Measurements from ENCODE around the gene TRIM56. TPM values are rescaled to one million over a fixed set of nuclear protein-coding genes. Genes with fewer than 3 reads are reported as not detected.

Gene TRIM56
- polyA plus RNA-seq, 1 of the 3 experiments (the other 2 are of a cell fraction), result 2.5 TPM

GRCh38 chr7:101108330-101108857 lies 23.1 kb downstream of the TRIM56 start:
- ChIA-PET CTCF (interaction anchor here (0.6 to 8.0 kb wide), 7 partner anchors 13 to 351 kb away, joined by 3 to 43 read pairs (median 4); no protein-coding TSS in a partner anchor), POLR2A (no interaction called here)
- no peak overlapping the region for H2AFZ ChIP-seq (ENCODE audit: low read depth)
- peaks cover 36% of the 10 kb centered on the region; the same call in 1 of the 2 replicates for H3K79me2 ChIP-seq (ENCODE audit: insufficient read depth)
- peaks cover 10% of the 10 kb centered on the region for H3F3A ChIP-seq (replicated peaks; ENCODE audit: insufficient read depth)
- H4K20me1 ChIP-seq (ENCODE audit: insufficient read depth), result no peaks in the 10 kb centered on the region
- peak overlapping the region in 1 of 2 experiments; percentile 47; a peak in 2 of 4 replicates for H3K27ac ChIP-seq (ENCODE audit: low read depth in 2 of 2, low read length in 1 of 2)
- no peaks in the 10 kb centered on the region for H3K9me2 ChIP-seq
- 85% methylated on average over 14 of the region's 16 CpGs for WGBS (ENCODE audit: low lambda C conversion rate)
- DNase-seq, result no peak
- no peaks in the 10 kb centered on the region for H3K36me3 ChIP-seq (replicated peaks in 1 of 2; ENCODE audit: control insufficient read depth in 1 of 2, insufficient read depth in 2 of 2, low read length in 1 of 2)
- peaks cover 6 to 26% of the 10 kb centered on the region in 2 experiments; a peak in 3 of 4 replicates for H3K4me1 ChIP-seq (ENCODE audit: control insufficient read depth in 1 of 2, insufficient read depth in 2 of 2, low read depth in 1 of 2, low read length in 1 of 2)
- no peak for TF ChIP-seq FOXM1 (IDR thresholded peaks at IDR 0.05; ENCODE audit: low read depth)
- TF ChIP-seq RAD21 (IDR thresholded peaks at IDR 0.05; ENCODE audit: low read length), result no peak
- no peak for TF ChIP-seq MAX (IDR thresholded peaks at IDR 0.05; ENCODE audit: low read depth)
- H3K4me3 ChIP-seq (ENCODE audit: low read depth in 2 of 2, low read length in 1 of 2), result no peak overlapping the region
- peak overlapping the region; percentile 19; the same call in 1 of the 2 replicates for H3K9ac ChIP-seq
- no peaks in the 10 kb centered on the region for H3K27me3 ChIP-seq (ENCODE audit: insufficient read depth)
- H3K4me2 ChIP-seq, result peak overlapping the region; percentile 24; the same call in 1 of the 2 replicates
- H3K9me3 ChIP-seq, result no peaks in the 10 kb centered on the region

GRCh38 chr7:101108961-101109360 lies 23.7 kb downstream of the TRIM56 start:
- ChIA-PET POLR2A (no interaction called here), CTCF (interaction anchor here (0.6 to 8.0 kb wide), 9 partner anchors 13 to 351 kb away, joined by 3 to 43 read pairs (median 4); partner anchors contain the start of gene SERPINE1)
- Histone ChIP-seq H3K4me1 (ENCODE audit: control insufficient read depth in 1 of 2, insufficient read depth in 2 of 2, low read depth in 1 of 2, low read length in 1 of 2) (peaks cover 6 to 25% of the 10 kb centered on the region in 2 experiments; a peak in 3 of 4 replicates), H4K20me1 (ENCODE audit: insufficient read depth) (no peaks in the 10 kb centered on the region), H3K9me2 (no peaks in the 10 kb centered on the region), H3K4me3 (ENCODE audit: low read depth in 2 of 2, low read length in 1 of 2) (no peak overlapping the region), H3K79me2 (ENCODE audit: insufficient read depth) (peaks cover 32% of the 10 kb centered on the region; the same call in 1 of the 2 replicates), H3K36me3 (replicated peaks in 1 of 2; ENCODE audit: control insufficient read depth in 1 of 2, insufficient read depth in 2 of 2, low read length in 1 of 2) (no peaks in the 10 kb centered on the region), H3F3A (replicated peaks; ENCODE audit: insufficient read depth) (peaks cover 10% of the 10 kb centered on the region), H3K9me3 (no peaks in the 10 kb centered on the region), H3K4me2 (peak overlapping the region; percentile 24; the same call in 1 of the 2 replicates), H2AFZ (ENCODE audit: low read depth) (0 out of 2 replicates have a peak overlapping the region, but pooled peaks have one; percentile 17), H3K9ac (peak overlapping the region; percentile 19; the same call in 1 of the 2 replicates), H3K27ac (ENCODE audit: low read depth in 2 of 2, low read length in 1 of 2) (peak overlapping the region in 1 of 2 experiments; percentile 47; a peak in 2 of 4 replicates), H3K27me3 (ENCODE audit: insufficient read depth) (no peaks in the 10 kb centered on the region)
- 19% methylated on average over 6 of the region's 7 CpGs for WGBS (ENCODE audit: low lambda C conversion rate)
- peak; percentile 44 for DNase-seq
- TF ChIP-seq MXI1 (IDR thresholded peaks at IDR 0.05; ENCODE audit: low read depth, low read length) (no peak), SMC3 (IDR thresholded peaks at IDR 0.05; ENCODE audit: low read depth, low read length) (no peak), ELF1 (IDR thresholded peaks at IDR 0.05) (no peak), CHD2 (IDR thresholded peaks at IDR 0.05; ENCODE audit: low read length, partially characterized antibody) (no peak), REST (IDR thresholded peaks at IDR 0.05; ENCODE audit: low read depth, low read length) (no peak), SIN3A (IDR thresholded peaks at IDR 0.05; ENCODE audit: borderline replicate concordance, low read depth, low read length) (no peak), NRF1 (IDR thresholded peaks at IDR 0.05; ENCODE audit: low read depth, low read length) (no peak), RCOR1 (IDR thresholded peaks at IDR 0.05; ENCODE audit: low read length) (no peak), EP300 (IDR thresholded peaks at IDR 0.05; ENCODE audit: borderline replicate concordance in 1 of 2, low read depth in 1 of 2, low read length in 1 of 2) (no peak), MAX (IDR thresholded peaks at IDR 0.05; ENCODE audit: low read depth) (0 out of 2 replicates have a peak, but pooled peaks have one; percentile 23), MEF2A (IDR thresholded peaks at IDR 0.05; ENCODE audit: borderline replicate concordance, low read depth) (no peak), PBX3 (IDR thresholded peaks at IDR 0.05) (0 out of 2 replicates have a peak, but pooled peaks have one; percentile 17), GABPA (IDR thresholded peaks at IDR 0.05; ENCODE audit: low read depth) (no peak), USF2 (IDR thresholded peaks at IDR 0.05; ENCODE audit: borderline replicate concordance, low read depth, low read length) (no peak), GATA2 (CRISPR knock-in tag; IDR thresholded peaks at IDR 0.05) (no peak), FOSL2 (IDR thresholded peaks at IDR 0.05; ENCODE audit: borderline replicate concordance, low read depth) (no peak), RFX5 (IDR thresholded peaks at IDR 0.05; ENCODE audit: low read length) (no peak), TAF1 (IDR thresholded peaks at IDR 0.05; ENCODE audit: borderline replicate concordance, low read depth, low read length) (no peak), FOXJ3 (CRISPR knock-in tag; IDR thresholded peaks at IDR 0.05) (no peak)
